WTC11 (cell line): ENCODE measurements around the gene ACTN1. TPM values are rescaled to one million over a fixed set of nuclear protein-coding genes. Genes with fewer than 3 reads are reported as not detected.

Source experiments
- ATAC-seq: fragments of 200-7000 bp; cut with Tn5 transposase; 2 replicates; pipeline ENCODE4 v1.10.0; 2021; ENCODE audit warnings: mild to moderate bottlenecking, moderate library complexity
- CTCF ChIA-PET: fragments of 300-600 bp; sonication (Branson Sonifier 250); formaldehyde crosslinking; loops from one replicate; lab custom pipeline; 2021; ENCODE audit warnings: antibody characterized with exemption; lab: Charles Lee
- POLR2A ChIA-PET: fragments of 350-600 bp; sonication (Branson Sonifier 250); formaldehyde crosslinking; loops from one replicate; lab custom pipeline; 2021; ENCODE audit warnings: antibody characterized with exemption; lab: Charles Lee
- DNase-seq: peaks from one replicate; pipeline ENCODE4 v3.0.0; 2021; ENCODE audit warnings: low spot score
- H3K27ac Mint-ChIP-seq: 2 replicates; pipeline ENCODE4 v1.8.0; 2021; ENCODE audit warnings: mixed read lengths
- H3K27me3 Mint-ChIP-seq: 2 replicates; pipeline ENCODE4 v1.8.0; 2021; ENCODE audit warnings: low read depth, mild to moderate bottlenecking, moderate library complexity, mixed read lengths
- H3K36me3 Mint-ChIP-seq: 2 replicates; pipeline ENCODE4 v1.8.0; 2021; ENCODE audit warnings: mixed read lengths
- H3K4me1 Mint-ChIP-seq: 2 replicates; pipeline ENCODE4 v1.8.0; 2022; ENCODE audit warnings: mixed read lengths
- H3K4me3 Mint-ChIP-seq: 2 replicates; pipeline ENCODE4 v1.8.0; 2021; ENCODE audit warnings: mild to moderate bottlenecking, moderate library complexity, mixed read lengths
- H3K9me3 Mint-ChIP-seq: 2 replicates; pipeline ENCODE4 v1.8.0; 2021; ENCODE audit warnings: mixed read lengths
- CBFB ChIP-seq: sonication (generic); formaldehyde crosslinking; IDR thresholded peaks from 2 replicates; pipeline ENCODE4 v1.8.1; 2022; ENCODE audit warnings: mild to moderate bottlenecking, low read depth, missing genetic modification reagents
- CTCF ChIP-seq: fragments of 200-600 bp; IDR thresholded peaks from 2 replicates; pipeline ENCODE4 v1.8.0; 2022; ENCODE audit warnings: antibody characterized with exemption
- EMX1 ChIP-seq: fragments of 250-450 bp; sonication (Bioruptor Pico); IDR thresholded peaks from 2 replicates; pipeline ENCODE4 v1.8.0; 2021; ENCODE audit warnings: mild to moderate bottlenecking
- FOXJ3 ChIP-seq: sonication (generic); formaldehyde crosslinking; IDR thresholded peaks from 2 replicates; pipeline ENCODE4 v1.9.0; 2021; ENCODE audit warnings: missing genetic modification reagents, mild to moderate bottlenecking, borderline replicate concordance
- HMGA2 ChIP-seq: fragments of 250-450 bp; sonication (Bioruptor Pico); IDR thresholded peaks from 2 replicates; pipeline ENCODE4 v1.4.0; 2021; ENCODE audit warnings: mild to moderate bottlenecking, moderate library complexity
- IRF2 ChIP-seq: sonication (generic); formaldehyde crosslinking; IDR thresholded peaks from 2 replicates; pipeline ENCODE4 v1.8.0; 2022; ENCODE audit warnings: low read depth, missing genetic modification reagents, borderline replicate concordance
- KAT7 ChIP-seq: sonication (generic); formaldehyde crosslinking; IDR thresholded peaks from 2 replicates; pipeline ENCODE4 v1.8.1; 2023; ENCODE audit warnings: missing genetic modification reagents, mild to moderate bottlenecking, borderline replicate concordance
- MXD4 ChIP-seq: fragments of 250-450 bp; sonication (Bioruptor Pico); IDR thresholded peaks from 2 replicates; pipeline ENCODE4 v1.8.0; 2021; ENCODE audit warnings: mild to moderate bottlenecking, moderate library complexity, borderline replicate concordance
- NFATC4 ChIP-seq: fragments of 250-450 bp; sonication (Bioruptor Pico); IDR thresholded peaks from 2 replicates; pipeline ENCODE4 v1.9.0; 2021; ENCODE audit warnings: mild to moderate bottlenecking
- NFE2L1 ChIP-seq: sonication (generic); formaldehyde crosslinking; IDR thresholded peaks from 2 replicates; pipeline ENCODE4 v1.8.1; 2023; ENCODE audit warnings: missing genetic modification reagents
- NFYB ChIP-seq: sonication (generic); formaldehyde crosslinking; conservative IDR thresholded peaks from 2 replicates; pipeline ENCODE4 v1.8.0; 2022; ENCODE audit warnings: low read depth, missing genetic modification reagents
- NR3C1 ChIP-seq: sonication (generic); formaldehyde crosslinking; conservative IDR thresholded peaks from 2 replicates; pipeline ENCODE4 v1.8.1; 2023; ENCODE audit warnings: low read depth, mild to moderate bottlenecking, missing genetic modification reagents
- PRRX2 ChIP-seq: fragments of 250-450 bp; sonication (Bioruptor Pico); IDR thresholded peaks from 2 replicates; pipeline ENCODE4 v1.8.0; 2021; ENCODE audit warnings: mild to moderate bottlenecking
- SOX15 ChIP-seq: fragments of 250-450 bp; sonication (Bioruptor Pico); IDR thresholded peaks from 2 replicates; pipeline ENCODE4 v1.9.0; 2021; ENCODE audit warnings: mild to moderate bottlenecking
- TP53 ChIP-seq: sonication (generic); formaldehyde crosslinking; IDR thresholded peaks from 2 replicates; pipeline ENCODE4 v1.8.1; 2023; ENCODE audit warnings: mild to moderate bottlenecking, missing genetic modification reagents
- ZBTB21 ChIP-seq: sonication (generic); formaldehyde crosslinking; IDR thresholded peaks from 2 replicates; pipeline ENCODE4 v1.8.1; 2023; ENCODE audit warnings: mild to moderate bottlenecking, missing genetic modification reagents, borderline replicate concordance
- ZNF317 ChIP-seq: sonication (generic); formaldehyde crosslinking; IDR thresholded peaks from 2 replicates; pipeline ENCODE4 v1.8.1; 2023; ENCODE audit warnings: low read depth, mild to moderate bottlenecking, moderate library complexity, missing genetic modification reagents, borderline replicate concordance
- ZNF416 ChIP-seq: fragments of 250-450 bp; sonication (Bioruptor Pico); IDR thresholded peaks from 2 replicates; pipeline ENCODE4 v1.9.0; 2021; ENCODE audit warnings: mild to moderate bottlenecking, inconsistent platforms
- ZSCAN18 ChIP-seq: fragments of 250-450 bp; sonication (Bioruptor Pico); IDR thresholded peaks from 2 replicates; pipeline ENCODE4 v2.1.2; 2022; ENCODE audit warnings: mild to moderate bottlenecking, moderate library complexity
- total RNA-seq: library from RNA; stranded (reverse); gene quantifications from 3 replicates; pipeline ENCODE4 v1.2.3, GENCODE V29; 2021
- TF ChIP-seq, protein P1 (sequence below): sonication (generic); formaldehyde crosslinking; IDR thresholded peaks from 2 replicates; pipeline ENCODE4 v1.8.0; 2023; ENCODE audit warnings: mild to moderate bottlenecking, missing genetic modification reagents
- TF ChIP-seq, protein P2 (sequence below): sonication (generic); formaldehyde crosslinking; IDR thresholded peaks from 2 replicates; pipeline ENCODE4 v1.8.1; 2022; ENCODE audit warnings: low read depth, missing genetic modification reagents, borderline replicate concordance

The ACTN1 gene
- total RNA-seq, 1 experiment from 2014 or later: 196 TPM

DNA sequence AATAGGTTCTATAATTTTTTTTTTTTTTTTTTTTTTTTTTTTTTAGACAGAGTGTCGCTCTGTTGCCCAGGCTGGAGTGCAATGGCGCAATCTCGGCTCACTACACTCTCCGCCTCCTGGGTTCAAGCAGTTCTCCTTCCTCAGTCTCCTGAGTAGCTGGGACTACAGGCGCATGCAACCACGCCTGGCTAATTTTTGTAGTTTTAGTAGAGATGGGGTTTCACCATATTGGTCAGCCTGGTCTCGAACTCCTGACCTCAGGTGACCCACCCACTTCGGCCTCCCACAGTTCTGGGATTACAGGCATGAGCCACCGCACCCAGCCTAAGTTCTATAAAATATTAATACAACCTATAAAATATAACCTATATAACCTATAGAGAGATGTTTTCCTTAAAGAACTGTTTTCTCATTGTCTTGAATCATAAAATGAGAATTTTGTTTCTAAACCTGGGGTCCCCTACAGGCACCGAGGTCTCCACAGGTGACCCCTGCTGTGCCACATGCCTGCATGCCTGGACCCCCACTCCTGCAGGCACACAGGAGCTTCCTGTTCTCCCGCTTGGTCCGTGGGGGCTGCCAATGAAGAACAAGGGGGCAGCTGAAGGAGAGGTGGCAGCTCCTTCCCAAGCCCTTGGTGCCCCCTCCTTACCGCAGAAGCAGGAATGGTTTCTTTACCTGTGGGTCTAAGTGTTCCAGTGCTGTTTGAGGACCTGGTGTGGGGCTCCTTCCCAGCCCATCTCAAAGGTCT, 115.3 kb downstream of the ACTN1 start:
- CTCF ChIA-PET: interaction anchor here (0.6 to 3.2 kb wide), 24 partner anchors 9 to 1396 kb away, joined by 3 to 43 read pairs (median 4); partner anchors contain the start of gene ACTN1
- Mint-ChIP-seq H3K4me3 (no peak overlapping the region), H3K27ac (no peak overlapping the region), H3K27me3 (no peaks in the 10 kb centered on the region; the same call in 1 of the 2 replicates), H3K9me3 (peaks cover 11% of the 10 kb centered on the region), H3K4me1 (peaks cover 3% of the 10 kb centered on the region; the same call in 1 of the 2 replicates), H3K36me3 (peaks cover 13% of the 10 kb centered on the region)
- ATAC-seq (no peak), DNase-seq (no peak)
- POLR2A ChIA-PET: no interaction called here
- no peak for TF ChIP-seq NFYB (CRISPR knock-in tag)
- no peak for TF ChIP-seq ZBTB21 (CRISPR knock-in tag)
- TF ChIP-seq KAT7 (CRISPR knock-in tag): no peak
- TF ChIP-seq FOXJ3 (CRISPR knock-in tag): no peak
- no peak for TF ChIP-seq ZSCAN18 (CRISPR knock-in tag)
- no peak for TF ChIP-seq NR3C1 (CRISPR knock-in tag)
- TF ChIP-seq PRRX2: no peak
- no peak for TF ChIP-seq ZNF416 (CRISPR knock-in tag)
- no peak for TF ChIP-seq TP53
- no peak for TF ChIP-seq HMGA2 (CRISPR knock-in tag)
- no peak for TF ChIP-seq ZNF317 (CRISPR knock-in tag)
- TF ChIP-seq, protein P1, sequence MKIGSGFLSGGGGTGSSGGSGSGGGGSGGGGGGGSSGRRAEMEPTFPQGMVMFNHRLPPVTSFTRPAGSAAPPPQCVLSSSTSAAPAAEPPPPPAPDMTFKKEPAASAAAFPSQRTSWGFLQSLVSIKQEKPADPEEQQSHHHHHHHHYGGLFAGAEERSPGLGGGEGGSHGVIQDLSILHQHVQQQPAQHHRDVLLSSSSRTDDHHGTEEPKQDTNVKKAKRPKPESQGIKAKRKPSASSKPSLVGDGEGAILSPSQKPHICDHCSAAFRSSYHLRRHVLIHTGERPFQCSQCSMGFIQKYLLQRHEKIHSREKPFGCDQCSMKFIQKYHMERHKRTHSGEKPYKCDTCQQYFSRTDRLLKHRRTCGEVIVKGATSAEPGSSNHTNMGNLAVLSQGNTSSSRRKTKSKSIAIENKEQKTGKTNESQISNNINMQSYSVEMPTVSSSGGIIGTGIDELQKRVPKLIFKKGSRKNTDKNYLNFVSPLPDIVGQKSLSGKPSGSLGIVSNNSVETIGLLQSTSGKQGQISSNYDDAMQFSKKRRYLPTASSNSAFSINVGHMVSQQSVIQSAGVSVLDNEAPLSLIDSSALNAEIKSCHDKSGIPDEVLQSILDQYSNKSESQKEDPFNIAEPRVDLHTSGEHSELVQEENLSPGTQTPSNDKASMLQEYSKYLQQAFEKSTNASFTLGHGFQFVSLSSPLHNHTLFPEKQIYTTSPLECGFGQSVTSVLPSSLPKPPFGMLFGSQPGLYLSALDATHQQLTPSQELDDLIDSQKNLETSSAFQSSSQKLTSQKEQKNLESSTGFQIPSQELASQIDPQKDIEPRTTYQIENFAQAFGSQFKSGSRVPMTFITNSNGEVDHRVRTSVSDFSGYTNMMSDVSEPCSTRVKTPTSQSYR (CRISPR knock-in tag): no peak
- TF ChIP-seq EMX1 (CRISPR knock-in tag): no peak
- TF ChIP-seq NFATC4: no peak
- TF ChIP-seq NFE2L1 (CRISPR knock-in tag): no peak
- no peak for TF ChIP-seq IRF2 (CRISPR knock-in tag)
- TF ChIP-seq CBFB: no peak
- no peak for TF ChIP-seq MXD4 (CRISPR knock-in tag)
- TF ChIP-seq, protein P2, sequence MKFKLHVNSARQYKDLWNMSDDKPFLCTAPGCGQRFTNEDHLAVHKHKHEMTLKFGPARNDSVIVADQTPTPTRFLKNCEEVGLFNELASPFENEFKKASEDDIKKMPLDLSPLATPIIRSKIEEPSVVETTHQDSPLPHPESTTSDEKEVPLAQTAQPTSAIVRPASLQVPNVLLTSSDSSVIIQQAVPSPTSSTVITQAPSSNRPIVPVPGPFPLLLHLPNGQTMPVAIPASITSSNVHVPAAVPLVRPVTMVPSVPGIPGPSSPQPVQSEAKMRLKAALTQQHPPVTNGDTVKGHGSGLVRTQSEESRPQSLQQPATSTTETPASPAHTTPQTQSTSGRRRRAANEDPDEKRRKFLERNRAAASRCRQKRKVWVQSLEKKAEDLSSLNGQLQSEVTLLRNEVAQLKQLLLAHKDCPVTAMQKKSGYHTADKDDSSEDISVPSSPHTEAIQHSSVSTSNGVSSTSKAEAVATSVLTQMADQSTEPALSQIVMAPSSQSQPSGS (CRISPR knock-in tag): no peak

GRCh38 chr14:68862954-68863594, 116.0 kb downstream of the ACTN1 start:
- H3K27me3 Mint-ChIP-seq: no peaks in the 10 kb centered on the region; the same call in 1 of the 2 replicates
- no peak overlapping the region for H3K27ac Mint-ChIP-seq
- peak; percentile 85 for DNase-seq
- TF ChIP-seq CTCF (peak; percentile 64), SOX15 (CRISPR knock-in tag) (no peak)
- peaks cover 3% of the 10 kb centered on the region; the same call in 1 of the 2 replicates for H3K4me1 Mint-ChIP-seq
- CTCF ChIA-PET: interaction anchor here (0.6 to 3.2 kb wide), 24 partner anchors 9 to 549 kb away, joined by 3 to 43 read pairs (median 4); partner anchors contain the start of gene ACTN1
- peaks cover 11% of the 10 kb centered on the region for H3K9me3 Mint-ChIP-seq
- ATAC-seq: peak; percentile 90
- H3K4me3 Mint-ChIP-seq: no peak overlapping the region
- H3K36me3 Mint-ChIP-seq: peaks cover 13% of the 10 kb centered on the region
- POLR2A ChIA-PET: interaction anchor here (0.5 kb wide), 1 partner anchor 28 kb away, joined by 5 read pairs; no protein-coding TSS in a partner anchor
